ENCODE measurements around the gene CYB561D2. TPM values are rescaled to one million over a fixed set of nuclear protein-coding genes. Genes with fewer than 3 reads are reported as not detected.
"Not testable (repeated sequence)": the region's sequence is repeated elsewhere in the genome, so short reads cannot be mapped to it uniquely, and the experiment has no call there.

Gene CYB561D2, protein sequence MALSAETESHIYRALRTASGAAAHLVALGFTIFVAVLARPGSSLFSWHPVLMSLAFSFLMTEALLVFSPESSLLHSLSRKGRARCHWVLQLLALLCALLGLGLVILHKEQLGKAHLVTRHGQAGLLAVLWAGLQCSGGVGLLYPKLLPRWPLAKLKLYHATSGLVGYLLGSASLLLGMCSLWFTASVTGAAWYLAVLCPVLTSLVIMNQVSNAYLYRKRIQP
- polyA plus RNA-seq (2013, experiment 1 of 2): 11.6 TPM
- polyA plus RNA-seq (2013, experiment 2 of 2): 10.5 TPM

DNA sequence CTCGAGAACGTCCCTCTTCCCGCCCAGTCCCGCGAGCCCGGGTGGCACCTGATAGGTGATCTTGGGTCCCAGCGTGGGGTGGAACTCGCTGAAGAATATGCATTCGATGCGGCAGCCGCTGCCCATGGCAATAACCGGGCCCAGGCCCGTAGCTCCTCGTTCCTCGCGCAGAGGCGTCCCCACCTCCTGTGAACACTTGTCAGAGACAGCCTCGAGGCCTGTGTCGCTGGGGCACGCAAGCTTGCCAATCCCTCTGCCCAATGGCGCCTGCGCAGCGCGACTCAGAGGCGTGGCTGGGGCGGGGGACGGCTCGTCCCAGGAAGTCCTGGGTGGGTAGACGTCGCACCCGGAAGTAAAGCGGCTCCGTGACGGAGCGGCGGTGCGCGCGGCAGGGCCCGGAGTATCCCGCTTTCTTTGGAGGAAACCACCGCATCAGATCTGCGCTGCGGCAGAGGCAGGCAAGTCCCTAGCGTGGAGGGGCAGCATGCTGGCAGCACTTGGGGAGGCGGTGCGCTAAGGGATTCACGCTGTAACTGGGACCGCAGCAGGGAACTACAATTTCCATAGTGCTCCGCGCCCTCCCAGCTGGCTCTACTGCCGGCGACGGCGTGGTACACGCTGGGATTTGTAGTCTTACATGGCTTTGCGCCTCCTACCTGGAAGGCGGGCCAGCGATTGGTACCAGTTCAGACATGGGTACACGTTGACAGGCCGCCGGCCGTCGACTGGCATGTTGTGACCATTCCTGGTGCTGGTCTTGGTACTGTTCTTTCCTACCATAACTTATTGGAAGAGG is at the start of gene CYB561D2, which contains the start of gene NPRL2:
Gene CYB561D2, plus strand, starts transcription at position 336 of the 796 bp plus-strand sequence. CDS start 572 bp downstream, outside the sequence.
Gene NPRL2, minus strand, starts transcription at position 249 of the 796 bp plus-strand sequence. Its CDS starts 123 bp downstream, at position 126.
- Histone ChIP-seq H3K36me3 (ENCODE audit: control insufficient read depth, insufficient read depth, low read length) (peaks cover 41% of the 10 kb centered on the region), H3K27ac (ENCODE audit: low read depth, low read length, severe bottlenecking) (peak within 1 kb of the TSS; percentile 75)
- 3% methylated on average over 64 of the region's 64 CpGs for WGBS, 2 experiments (ENCODE audit: insufficient coverage in 2 of 2)

DNA sequence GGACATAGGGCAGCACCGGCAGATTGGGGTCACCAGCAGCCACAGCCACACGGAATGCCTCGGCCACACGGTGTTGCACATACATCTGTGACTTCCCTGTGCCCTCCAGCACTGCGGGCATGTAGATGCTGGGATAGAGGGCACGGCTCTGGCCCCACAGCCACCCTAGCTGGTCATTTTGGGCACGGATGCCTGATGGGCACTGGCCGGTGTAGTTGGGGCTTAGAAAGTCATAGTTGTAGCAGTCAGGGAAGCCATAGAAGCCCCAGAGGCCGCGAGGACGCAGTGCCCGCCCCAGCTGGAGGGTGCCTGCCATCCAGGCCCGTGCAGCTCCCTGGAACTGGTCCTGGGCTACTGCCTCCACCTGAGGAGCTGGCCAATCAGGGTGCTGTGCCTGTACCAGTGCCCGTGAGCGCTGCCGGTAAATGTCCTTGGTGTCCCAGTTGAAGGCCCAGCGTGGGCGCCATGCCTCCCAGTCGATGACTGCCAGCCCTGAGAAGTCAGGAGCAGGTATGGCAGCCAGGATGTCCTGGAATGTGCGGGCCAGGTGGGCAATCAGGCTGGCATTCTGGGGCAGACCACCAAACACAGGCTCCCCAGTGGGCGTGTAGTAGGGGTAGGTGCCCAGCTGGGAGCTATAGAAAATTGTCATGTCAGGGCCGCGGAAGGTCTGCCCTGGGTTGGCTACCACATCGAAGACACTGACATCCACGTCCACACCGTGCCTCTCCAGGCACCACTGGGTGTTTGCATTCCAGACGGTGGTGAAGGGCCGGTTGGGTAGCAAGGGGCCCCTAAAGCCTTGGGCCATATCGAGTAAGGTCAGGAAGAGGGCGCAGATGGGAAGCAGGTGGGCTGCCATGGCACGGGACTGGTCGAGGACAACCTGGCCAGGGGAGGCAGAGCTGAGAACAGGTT is 48.3 kb upstream of the CYB561D2 start:
- no peak overlapping the region for H3K27ac ChIP-seq (ENCODE audit: low read depth, low read length, severe bottlenecking)
- H3K36me3 ChIP-seq (ENCODE audit: control insufficient read depth, insufficient read depth, low read length): no peaks in the 10 kb centered on the region
- no peak overlapping the region for H3K4me3 ChIP-seq (ENCODE audit: extremely low read depth, insufficient read depth, low read length, poor library complexity, severe bottlenecking)
- peaks cover 15% of the 10 kb centered on the region for H3K9me3 ChIP-seq (ENCODE audit: control insufficient read depth, low read length)
- peaks cover 5% of the 10 kb centered on the region for H3K4me1 ChIP-seq (ENCODE audit: control insufficient read depth, insufficient read depth, low read length, poor library complexity, severe bottlenecking)
- 94 to 96% methylated on average over 31 to 32 of the region's 32 CpGs for WGBS, 2 experiments (ENCODE audit: insufficient coverage in 2 of 2)

More for the DNA sequence above, at the start of gene CYB561D2, which contains the start of gene NPRL2:
- Histone ChIP-seq H3K4me3 (ENCODE audit: extremely low read depth, insufficient read depth, low read length, poor library complexity, severe bottlenecking) (peak within 1 kb of the TSS; percentile 71), H3K9me3 (ENCODE audit: control insufficient read depth, low read length) (no peaks in the 10 kb centered on the region), H3K4me1 (ENCODE audit: control insufficient read depth, insufficient read depth, low read length, poor library complexity, severe bottlenecking) (no peaks in the 10 kb centered on the region)

DNA sequence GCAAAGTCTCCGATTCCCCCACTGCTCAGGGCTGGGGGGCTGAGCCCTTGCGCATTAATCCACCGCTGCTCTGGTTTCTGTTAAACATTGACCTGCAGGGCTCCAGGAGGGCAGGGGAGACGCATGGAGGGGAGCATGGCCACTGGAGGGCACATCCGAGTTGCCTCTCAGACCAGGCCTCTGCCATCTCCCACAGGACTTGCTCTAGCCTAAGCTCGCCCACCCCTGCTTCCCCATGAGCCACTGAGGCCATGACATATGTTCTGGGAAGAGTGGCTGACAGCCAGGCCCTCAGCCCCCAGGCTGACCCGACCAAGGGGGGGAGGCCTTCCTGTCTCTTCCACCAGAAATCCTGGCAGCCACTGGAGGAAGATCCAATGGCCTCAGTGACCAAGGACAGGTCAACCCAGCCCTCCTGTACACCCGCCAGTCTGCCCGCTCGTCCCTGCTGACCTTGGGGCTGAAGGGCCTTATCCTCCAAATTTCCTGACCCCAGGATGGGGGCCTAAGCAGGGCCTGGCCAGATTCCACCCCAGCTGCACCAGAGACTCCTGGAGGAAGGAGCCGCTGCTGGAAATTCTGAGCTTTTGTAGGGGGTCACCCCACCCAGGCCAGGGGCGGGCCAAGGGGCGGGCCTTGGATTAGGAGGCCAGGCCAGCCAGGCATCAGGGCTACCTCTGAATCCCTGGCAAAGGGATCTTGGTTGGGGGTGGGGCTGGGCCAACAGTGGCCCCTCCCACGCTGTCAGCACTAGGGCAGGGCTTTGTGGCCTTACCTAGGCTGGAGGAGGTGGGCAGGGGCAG is 47.4 kb upstream of the CYB561D2 start, which contains the start of gene HYAL1:
Gene HYAL1, minus strand, starts transcription at position 562 of the 803 bp plus-strand sequence. CDS start 618 bp downstream, outside the sequence.
- H3K27ac ChIP-seq (ENCODE audit: low read depth, low read length, severe bottlenecking): no peak within 1 kb of the TSS

DNA sequence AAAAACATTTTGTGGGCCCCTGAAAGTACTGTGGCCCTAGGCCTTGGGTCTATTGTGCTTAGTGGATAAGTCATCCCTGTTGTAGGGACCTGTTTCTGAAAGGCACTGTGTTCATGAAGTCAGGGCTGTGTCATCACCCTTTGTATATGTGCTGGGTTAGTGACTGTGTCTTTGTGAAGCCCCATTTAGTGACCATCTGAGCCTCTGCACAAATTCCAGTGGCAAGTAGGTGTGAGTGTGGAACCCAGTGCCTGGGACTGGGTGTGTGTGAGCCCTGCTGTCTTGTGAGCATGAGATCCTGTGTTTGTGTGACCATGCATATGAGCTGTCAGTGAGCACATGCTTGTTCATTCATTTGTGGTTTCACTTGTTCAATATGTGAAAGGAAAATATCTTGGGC is 46.1 kb upstream of the CYB561D2 start:
- H3K4me3 ChIP-seq (ENCODE audit: extremely low read depth, insufficient read depth, low read length, poor library complexity, severe bottlenecking): no peak overlapping the region
- H3K9me3 ChIP-seq (ENCODE audit: control insufficient read depth, low read length): peaks cover 21% of the 10 kb centered on the region
- H3K4me1 ChIP-seq (ENCODE audit: control insufficient read depth, insufficient read depth, low read length, poor library complexity, severe bottlenecking): peaks cover 5% of the 10 kb centered on the region
- no peaks in the 10 kb centered on the region for H3K36me3 ChIP-seq (ENCODE audit: control insufficient read depth, insufficient read depth, low read length)
- H3K27ac ChIP-seq (ENCODE audit: low read depth, low read length, severe bottlenecking): no peak overlapping the region

More for the DNA sequence above, 47.4 kb upstream of the CYB561D2 start, which contains the start of gene HYAL1:
- Histone ChIP-seq H3K4me3 (ENCODE audit: extremely low read depth, insufficient read depth, low read length, poor library complexity, severe bottlenecking) (no peak within 1 kb of the TSS), H3K4me1 (ENCODE audit: control insufficient read depth, insufficient read depth, low read length, poor library complexity, severe bottlenecking) (peaks cover 5% of the 10 kb centered on the region), H3K36me3 (ENCODE audit: control insufficient read depth, insufficient read depth, low read length) (no peaks in the 10 kb centered on the region), H3K9me3 (ENCODE audit: control insufficient read depth, low read length) (peaks cover 15% of the 10 kb centered on the region)
- WGBS, 2 experiments (ENCODE audit: insufficient coverage in 2 of 2): 79 to 84% methylated on average over 7 to 12 of the region's 14 CpGs

DNA sequence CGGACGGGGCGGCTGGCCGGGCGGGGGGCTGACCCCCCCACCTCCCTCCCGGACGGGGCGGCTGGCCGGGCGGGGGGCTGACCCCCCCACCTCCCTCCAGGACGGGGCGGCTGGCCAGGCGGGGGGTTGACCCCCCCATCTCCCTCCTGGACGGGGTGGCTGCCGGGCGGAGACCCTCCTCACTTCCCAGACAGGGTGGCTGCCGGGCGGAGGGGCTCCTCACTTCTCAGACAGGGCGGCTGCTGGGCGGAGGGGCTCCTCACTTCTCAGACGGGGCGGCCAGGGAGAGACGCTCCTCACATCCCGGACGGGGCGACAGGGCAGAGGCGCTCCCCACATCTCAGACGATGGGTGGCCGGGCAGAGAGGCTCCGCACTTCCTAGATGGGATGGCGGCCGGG is 38.6 kb upstream of the CYB561D2 start:
- whole genome bisulfite sequencing, 2 experiments (ENCODE audit: insufficient coverage in 2 of 2): 89 to 95% methylated on average over 5 to 10 of the region's 32 CpGs

DNA sequence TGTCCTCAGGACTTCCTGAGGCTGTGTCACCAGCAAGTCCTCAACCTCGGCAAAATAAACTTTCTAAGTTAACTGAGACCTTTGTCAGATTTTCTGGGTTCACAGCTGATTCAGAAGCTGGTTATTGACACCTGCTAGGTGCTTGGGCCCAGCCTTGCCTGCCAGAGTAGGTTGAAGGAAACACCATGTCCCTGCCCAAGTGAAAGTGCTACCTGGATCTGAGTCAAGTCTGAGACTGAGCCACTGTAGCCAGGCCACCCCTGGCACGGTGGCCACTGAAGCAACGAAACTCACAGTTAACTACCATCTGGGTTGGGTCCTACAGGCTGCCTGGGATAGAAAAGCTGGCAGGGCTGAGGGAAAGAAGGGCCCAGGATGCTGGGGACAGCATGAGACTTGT is 36.3 kb upstream of the CYB561D2 start:
- Histone ChIP-seq H3K4me3 (ENCODE audit: extremely low read depth, insufficient read depth, low read length, poor library complexity, severe bottlenecking) (no peak overlapping the region), H3K36me3 (ENCODE audit: control insufficient read depth, insufficient read depth, low read length) (peaks cover 50% of the 10 kb centered on the region), H3K4me1 (ENCODE audit: control insufficient read depth, insufficient read depth, low read length, poor library complexity, severe bottlenecking) (peaks cover 22% of the 10 kb centered on the region), H3K27ac (ENCODE audit: low read depth, low read length, severe bottlenecking) (no peak overlapping the region), H3K9me3 (ENCODE audit: control insufficient read depth, low read length) (peaks cover 13% of the 10 kb centered on the region)
- WGBS, 2 experiments (ENCODE audit: insufficient coverage in 2 of 2): 98 to 100% methylated on average over 2 to 3 of the region's 3 CpGs

More for the DNA sequence above, 38.6 kb upstream of the CYB561D2 start:
- peaks cover 18% of the 10 kb centered on the region for H3K9me3 ChIP-seq (ENCODE audit: control insufficient read depth, low read length)
- H3K4me3 ChIP-seq (ENCODE audit: extremely low read depth, insufficient read depth, low read length, poor library complexity, severe bottlenecking); H3K27ac ChIP-seq (ENCODE audit: low read depth, low read length, severe bottlenecking); H3K4me1 ChIP-seq (ENCODE audit: control insufficient read depth, insufficient read depth, low read length, poor library complexity, severe bottlenecking): not testable (repeated sequence)
- H3K36me3 ChIP-seq (ENCODE audit: control insufficient read depth, insufficient read depth, low read length): peaks cover 27% of the 10 kb centered on the region

DNA sequence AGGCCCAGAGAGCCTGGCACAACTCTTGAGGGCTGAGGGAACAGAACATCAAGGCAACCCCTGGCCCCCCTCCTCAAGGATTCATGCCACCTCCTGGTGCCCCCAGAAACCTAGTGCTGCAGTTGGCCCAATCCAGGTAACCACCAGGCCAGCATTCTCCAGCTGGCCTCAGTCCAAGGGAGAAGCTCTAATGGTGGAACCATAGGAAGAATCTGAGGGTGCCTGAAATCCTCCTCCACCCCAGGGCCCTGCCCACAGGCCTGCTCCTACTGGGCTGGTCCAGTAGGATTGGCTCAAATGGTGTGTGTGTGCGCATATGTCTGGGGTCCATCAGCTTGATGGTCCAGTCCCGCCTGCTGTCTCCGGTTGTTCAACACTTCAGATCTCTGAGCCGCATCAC is 35.8 kb upstream of the CYB561D2 start:
- H3K27ac ChIP-seq (ENCODE audit: low read depth, low read length, severe bottlenecking): no peak overlapping the region
- H3K9me3 ChIP-seq (ENCODE audit: control insufficient read depth, low read length): peaks cover 8% of the 10 kb centered on the region
- WGBS, 2 experiments (ENCODE audit: insufficient coverage in 2 of 2): 93 to 100% methylated on average over 1 to 3 of the region's 4 CpGs
- peaks cover 55% of the 10 kb centered on the region for H3K36me3 ChIP-seq (ENCODE audit: control insufficient read depth, insufficient read depth, low read length)
- H3K4me3 ChIP-seq (ENCODE audit: extremely low read depth, insufficient read depth, low read length, poor library complexity, severe bottlenecking): no peak overlapping the region
- peaks cover 24% of the 10 kb centered on the region for H3K4me1 ChIP-seq (ENCODE audit: control insufficient read depth, insufficient read depth, low read length, poor library complexity, severe bottlenecking)

DNA sequence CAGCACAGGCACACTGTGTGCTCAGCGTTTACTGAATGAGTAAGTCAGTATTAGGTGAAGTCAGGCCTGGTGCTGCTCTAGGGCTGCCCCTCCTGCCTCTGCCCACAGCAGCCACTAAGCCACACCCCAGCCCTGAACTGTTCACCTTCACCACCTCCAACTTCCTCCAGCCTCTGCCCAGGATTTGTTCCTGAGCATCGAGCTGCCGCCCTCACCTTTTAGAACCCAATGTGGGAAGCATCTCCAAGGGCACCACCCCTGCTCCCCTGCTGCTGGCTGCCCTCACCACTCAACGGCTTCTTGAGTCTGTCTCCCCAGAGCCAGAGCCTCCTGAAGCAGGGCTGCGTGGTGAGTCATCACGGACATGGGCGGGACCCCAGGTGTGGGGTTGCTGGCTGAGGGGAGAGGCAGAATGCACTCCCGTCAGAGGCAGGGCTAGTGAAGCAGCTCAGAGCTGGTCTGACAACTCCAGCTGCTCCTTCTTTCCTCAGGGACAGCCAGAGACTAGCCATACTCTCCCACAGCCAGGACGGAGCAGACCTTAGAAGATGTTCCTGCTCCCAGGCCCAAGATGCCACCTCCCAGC is 33.9 kb upstream of the CYB561D2 start:
- H3K36me3 ChIP-seq (ENCODE audit: control insufficient read depth, insufficient read depth, low read length): peaks cover 61% of the 10 kb centered on the region
- H3K4me3 ChIP-seq (ENCODE audit: extremely low read depth, insufficient read depth, low read length, poor library complexity, severe bottlenecking): no peak overlapping the region
- peak overlapping the region; percentile 2 for H3K27ac ChIP-seq (ENCODE audit: low read depth, low read length, severe bottlenecking)
- 84 to 92% methylated on average over 5 to 8 of the region's 9 CpGs for WGBS, 2 experiments (ENCODE audit: insufficient coverage in 2 of 2)
- H3K4me1 ChIP-seq (ENCODE audit: control insufficient read depth, insufficient read depth, low read length, poor library complexity, severe bottlenecking): peaks cover 31% of the 10 kb centered on the region
- peaks cover 4% of the 10 kb centered on the region for H3K9me3 ChIP-seq (ENCODE audit: control insufficient read depth, low read length)

DNA sequence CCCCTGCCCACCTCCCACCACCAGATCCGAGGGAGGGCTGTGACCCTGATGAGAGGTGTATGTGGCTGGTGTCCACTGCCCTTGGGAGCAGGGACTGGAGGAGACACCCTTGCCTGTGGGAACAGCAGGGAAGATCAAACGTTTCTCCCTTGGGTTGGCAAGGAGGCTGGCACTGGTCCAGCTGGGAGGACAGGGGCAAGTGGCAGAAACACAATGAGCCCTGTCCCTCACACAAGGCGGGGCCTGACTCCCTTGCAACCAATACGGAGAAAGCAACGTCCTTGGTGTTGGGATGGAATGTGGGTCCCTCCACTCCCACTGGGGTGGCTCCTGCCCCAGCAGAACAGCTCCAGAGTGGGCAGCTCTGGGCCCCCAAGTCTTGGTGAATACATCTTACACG is 33.4 kb upstream of the CYB561D2 start:
- 90 to 94% methylated on average over 4 to 5 of the region's 6 CpGs for WGBS, 2 experiments (ENCODE audit: insufficient coverage in 2 of 2)
- H3K4me1 ChIP-seq (ENCODE audit: control insufficient read depth, insufficient read depth, low read length, poor library complexity, severe bottlenecking): peaks cover 35% of the 10 kb centered on the region
- H3K36me3 ChIP-seq (ENCODE audit: control insufficient read depth, insufficient read depth, low read length): peaks cover 61% of the 10 kb centered on the region
- no peak overlapping the region for H3K4me3 ChIP-seq (ENCODE audit: extremely low read depth, insufficient read depth, low read length, poor library complexity, severe bottlenecking)
- peaks cover 4% of the 10 kb centered on the region for H3K9me3 ChIP-seq (ENCODE audit: control insufficient read depth, low read length)
- H3K27ac ChIP-seq (ENCODE audit: low read depth, low read length, severe bottlenecking): peak overlapping the region; percentile 2

Data from mesodermal cell (in vitro differentiated cells).